Measurements from ENCODE around the gene SH3RF3.

- TF ChIP-seq HDGF (IDR thresholded peaks at IDR 0.05) (no peak), CTCF (IDR thresholded peaks at IDR 0.05 in 2 of 3, conservative IDR thresholded peaks at IDR 0.05 in 1 of 3; ENCODE audit: control insufficient read depth in 2 of 3, extremely low read depth in 1 of 3, insufficient read depth in 1 of 3, low read depth in 3 of 3, low read length in 3 of 3) (no peak), TARDBP (IDR thresholded peaks at IDR 0.05; ENCODE audit: borderline replicate concordance) (no peak), RFX5 (IDR thresholded peaks at IDR 0.05; ENCODE audit: low read depth, low read length) (no peak), BCLAF1 (IDR thresholded peaks at IDR 0.05) (no peak), ZNF24 (IDR thresholded peaks at IDR 0.05) (no peak), PML (IDR thresholded peaks at IDR 0.05; ENCODE audit: low read length) (no peak), TBL1XR1 (IDR thresholded peaks at IDR 0.05; ENCODE audit: low read depth, low read length) (no peak), MYC (IDR thresholded peaks at IDR 0.05; ENCODE audit: insufficient read depth, insufficient read length, insufficient replicate concordance, low read length, severe bottlenecking) (no peak), TAF1 (IDR thresholded peaks at IDR 0.05; ENCODE audit: borderline replicate concordance, low read depth, low read length) (no peak), SRF (IDR thresholded peaks at IDR 0.05; ENCODE audit: low read depth in 2 of 2, low read length in 2 of 2) (no peak)
Observed at GRCh38 chr2:109352898-109353689, 224.1 kb downstream of the SH3RF3 start.

All from GM12878 (cell line).